Measurements from ENCODE around the gene CAMK1G.

CAMK1G gene

DNA sequence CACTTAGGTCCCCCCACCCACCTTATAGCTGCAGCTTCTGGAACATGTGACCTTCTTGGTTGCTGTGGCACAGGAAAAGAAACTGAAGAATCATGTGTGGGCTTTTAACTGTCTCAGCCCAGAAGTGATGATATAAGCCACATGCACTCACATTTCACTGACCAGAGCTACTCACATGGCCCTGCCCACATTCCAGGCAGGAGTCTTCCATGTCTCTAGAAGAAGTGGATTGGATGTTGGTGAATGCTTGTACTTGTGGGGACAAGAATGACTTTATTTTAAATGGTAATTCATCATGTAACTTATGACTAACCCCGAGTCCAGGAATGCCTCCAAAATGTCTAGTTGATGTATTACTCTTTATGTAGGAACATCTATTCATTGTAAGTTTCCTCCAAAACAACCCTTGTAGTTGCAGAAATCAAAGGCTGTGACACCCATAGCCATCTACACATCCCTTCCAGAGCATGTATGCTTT, 15.8 kb upstream of the CAMK1G start:
- no peaks in the 10 kb centered on the region for H3K9me3 ChIP-seq (ENCODE audit: control insufficient read depth in 1 of 2, low read length in 2 of 2)
- H3K4me1 ChIP-seq (ENCODE audit: control insufficient read depth in 1 of 2, insufficient read depth in 2 of 2, low read length in 2 of 2), result no peaks in the 10 kb centered on the region
- no peaks in the 10 kb centered on the region for H3K36me3 ChIP-seq (ENCODE audit: control insufficient read depth in 1 of 2, insufficient read depth in 2 of 2, low read length in 2 of 2)
- no peak overlapping the region for H3K27ac ChIP-seq (ENCODE audit: low read length)
- H3K4me3 ChIP-seq (ENCODE audit: low read depth in 1 of 2, low read length in 2 of 2), result no peak overlapping the region
- no peaks in the 10 kb centered on the region for H3K27me3 ChIP-seq (ENCODE audit: low read depth, low read length)

DNA sequence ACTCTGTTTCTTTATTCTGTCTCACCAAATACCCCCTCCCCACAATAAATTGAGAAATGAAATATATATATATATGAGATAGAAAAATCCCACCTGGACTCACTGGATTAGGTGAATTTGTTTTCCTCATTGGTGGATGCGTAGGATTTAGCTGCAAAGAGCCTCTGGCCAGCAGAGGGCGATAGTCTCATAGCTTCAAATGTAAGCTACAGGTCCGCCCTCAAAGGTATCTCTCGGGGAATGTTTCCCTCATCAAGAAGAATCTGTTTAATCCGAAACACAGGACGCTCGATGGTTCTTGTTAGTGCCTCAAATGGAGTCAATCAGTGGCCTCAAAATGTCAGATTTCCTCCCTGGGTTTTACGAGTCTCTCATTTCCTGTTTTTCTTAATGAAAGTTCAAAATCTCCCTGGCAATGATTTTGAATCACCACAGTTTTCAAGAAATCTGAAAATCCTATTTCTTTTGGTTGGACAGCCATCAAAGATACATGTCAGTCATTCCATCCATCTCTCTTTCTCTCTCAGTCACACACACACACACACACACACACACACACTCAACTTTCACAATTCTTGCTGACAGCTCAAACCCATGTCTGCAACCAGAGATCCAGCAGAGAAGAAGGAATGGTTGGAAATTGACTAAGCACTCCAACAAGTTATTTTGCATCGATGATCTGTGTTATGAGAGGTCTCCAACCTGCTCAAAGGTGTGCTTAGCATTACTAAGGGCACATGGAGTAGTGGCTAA, 13.9 kb upstream of the CAMK1G start:
- H3K27ac ChIP-seq (ENCODE audit: low read length), result no peak overlapping the region
- H3K9me3 ChIP-seq (ENCODE audit: control insufficient read depth in 1 of 2, low read length in 2 of 2), result no peaks in the 10 kb centered on the region
- H3K36me3 ChIP-seq (ENCODE audit: control insufficient read depth in 1 of 2, insufficient read depth in 2 of 2, low read length in 2 of 2), result no peaks in the 10 kb centered on the region
- H3K4me3 ChIP-seq (ENCODE audit: low read depth in 1 of 2, low read length in 2 of 2), result peak overlapping the region in 1 of 2 donors; percentile 32
- no peaks in the 10 kb centered on the region for H3K4me1 ChIP-seq (ENCODE audit: control insufficient read depth in 1 of 2, insufficient read depth in 2 of 2, low read length in 2 of 2)
- no peaks in the 10 kb centered on the region for H3K27me3 ChIP-seq (ENCODE audit: low read depth, low read length)

DNA sequence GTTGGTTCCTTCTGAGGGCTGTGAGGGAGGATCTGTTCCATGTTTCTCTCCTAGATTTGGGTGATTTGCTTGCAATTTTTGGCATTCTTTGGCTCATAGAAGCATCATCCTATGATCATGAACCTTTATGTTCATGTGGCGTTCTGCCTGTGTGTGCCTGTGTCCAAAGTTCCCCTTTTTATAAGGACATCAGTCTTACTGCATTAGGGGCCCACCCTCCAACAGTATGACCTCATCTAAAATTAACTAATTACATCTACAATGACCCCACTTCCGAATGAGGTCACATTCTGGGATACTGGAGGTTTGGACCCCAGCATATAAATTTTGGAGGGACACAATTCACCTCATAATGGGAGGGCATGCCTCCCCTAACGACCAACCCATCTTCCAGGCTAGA, 12.8 kb upstream of the CAMK1G start:
- H3K9me3 ChIP-seq (ENCODE audit: control insufficient read depth in 1 of 2, low read length in 2 of 2), result no peaks in the 10 kb centered on the region
- H3K27me3 ChIP-seq (ENCODE audit: low read depth, low read length), result no peaks in the 10 kb centered on the region
- H3K36me3 ChIP-seq (ENCODE audit: control insufficient read depth in 1 of 2, insufficient read depth in 2 of 2, low read length in 2 of 2), result no peaks in the 10 kb centered on the region
- no peak overlapping the region for H3K4me3 ChIP-seq (ENCODE audit: low read depth in 1 of 2, low read length in 2 of 2)
- no peak overlapping the region for H3K27ac ChIP-seq (ENCODE audit: low read length)
- H3K4me1 ChIP-seq (ENCODE audit: control insufficient read depth in 1 of 2, insufficient read depth in 2 of 2, low read length in 2 of 2), result no peaks in the 10 kb centered on the region

DNA sequence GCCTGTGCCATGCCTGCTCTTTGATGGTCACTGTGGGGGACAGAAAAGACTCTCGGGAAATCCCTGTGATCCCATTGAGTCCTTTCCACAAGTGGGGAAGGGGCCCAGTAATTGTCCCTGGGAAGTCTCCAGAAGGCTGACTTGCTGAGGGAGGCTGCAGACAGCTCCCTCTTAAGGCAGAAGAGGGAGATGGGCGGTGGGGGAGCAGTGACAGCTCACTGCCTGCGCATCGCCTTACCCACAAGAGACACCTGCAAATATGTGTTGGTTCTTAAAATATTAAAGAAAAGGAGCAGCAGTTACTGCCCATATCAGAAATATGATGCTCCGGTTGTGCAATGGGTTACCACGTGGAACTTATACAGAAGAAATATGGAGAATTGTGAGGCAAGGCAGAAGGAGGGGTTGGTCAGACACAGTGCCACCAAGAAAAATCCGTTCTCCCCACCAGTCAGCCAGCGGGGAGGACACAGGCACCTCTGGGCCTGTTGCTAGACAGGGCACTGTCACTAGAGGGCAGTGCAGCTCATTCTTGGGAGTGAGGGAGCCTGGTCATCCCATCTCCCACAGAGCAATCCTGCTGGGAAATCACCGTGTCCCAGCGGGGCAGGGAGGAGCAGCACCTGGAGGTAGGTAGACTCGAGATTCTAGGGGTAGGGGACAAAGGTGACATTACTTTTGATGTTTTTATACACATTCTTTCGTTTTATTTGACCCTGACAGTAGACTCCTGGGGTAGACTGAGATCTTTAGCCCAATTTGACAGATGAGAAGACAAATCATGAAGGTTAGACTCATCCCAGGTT, 6.9 kb upstream of the CAMK1G start:
- H3K9me3 ChIP-seq (ENCODE audit: control insufficient read depth in 1 of 2, low read length in 2 of 2), result no peaks in the 10 kb centered on the region

DNA sequence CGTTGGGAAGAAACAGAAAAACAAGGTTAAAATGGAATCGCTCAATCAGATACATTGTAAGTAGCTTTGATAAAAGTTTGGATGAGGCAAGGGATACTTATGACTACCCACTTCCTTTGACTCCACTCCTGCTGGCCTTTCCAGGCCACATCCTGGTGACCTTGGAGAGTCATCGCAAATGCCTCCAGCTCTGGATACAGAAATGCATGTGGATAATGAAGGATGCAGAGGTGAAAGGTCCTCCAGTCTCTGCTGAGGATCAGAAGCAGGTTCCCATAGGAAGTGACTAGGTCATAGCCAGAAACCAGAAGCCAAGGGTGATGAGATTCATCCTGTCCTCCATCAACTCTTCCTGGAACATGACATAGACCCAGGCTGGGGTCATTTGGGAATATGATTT, 6.2 kb upstream of the CAMK1G start:
- Histone ChIP-seq H3K36me3 (ENCODE audit: control insufficient read depth in 1 of 2, insufficient read depth in 2 of 2, low read length in 2 of 2) (no peaks in the 10 kb centered on the region), H3K27ac (ENCODE audit: low read length) (no peak overlapping the region), H3K4me3 (ENCODE audit: low read depth in 1 of 2, low read length in 2 of 2) (no peak overlapping the region), H3K9me3 (ENCODE audit: control insufficient read depth in 1 of 2, low read length in 2 of 2) (no peaks in the 10 kb centered on the region), H3K27me3 (ENCODE audit: low read depth, low read length) (no peaks in the 10 kb centered on the region), H3K4me1 (ENCODE audit: control insufficient read depth in 1 of 2, insufficient read depth in 2 of 2, low read length in 2 of 2) (no peaks in the 10 kb centered on the region)

More for the DNA sequence above, 6.9 kb upstream of the CAMK1G start:
- H3K4me1 ChIP-seq (ENCODE audit: control insufficient read depth in 1 of 2, insufficient read depth in 2 of 2, low read length in 2 of 2), result no peaks in the 10 kb centered on the region
- H3K36me3 ChIP-seq (ENCODE audit: control insufficient read depth in 1 of 2, insufficient read depth in 2 of 2, low read length in 2 of 2), result no peaks in the 10 kb centered on the region
- no peaks in the 10 kb centered on the region for H3K27me3 ChIP-seq (ENCODE audit: low read depth, low read length)
- no peak overlapping the region for H3K27ac ChIP-seq (ENCODE audit: low read length)
- H3K4me3 ChIP-seq (ENCODE audit: low read depth in 1 of 2, low read length in 2 of 2), result no peak overlapping the region

DNA sequence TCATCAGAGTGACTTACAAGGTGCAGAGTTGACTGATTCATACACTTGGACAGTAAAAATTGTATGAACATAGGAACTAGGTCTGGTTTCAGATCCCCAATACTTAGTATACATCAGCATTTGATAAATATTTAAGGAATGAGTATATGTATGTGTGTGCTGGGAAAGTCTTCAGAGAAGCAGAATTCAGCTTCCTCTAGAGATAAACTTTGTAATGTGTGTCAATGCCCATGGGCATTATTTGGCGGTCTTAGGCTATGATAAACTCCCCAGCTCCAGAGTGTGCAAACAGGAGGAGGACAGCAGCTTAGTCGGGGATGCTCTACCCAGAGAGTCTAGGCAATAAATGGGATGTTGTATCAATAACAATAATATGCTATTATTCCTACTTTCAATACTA, 2.9 kb upstream of the CAMK1G start:
- peaks cover 14% of the 10 kb centered on the region for H3K27me3 ChIP-seq (ENCODE audit: low read depth, low read length)
- H3K9me3 ChIP-seq (ENCODE audit: control insufficient read depth in 1 of 2, low read length in 2 of 2), result no peaks in the 10 kb centered on the region
- H3K4me3 ChIP-seq (ENCODE audit: low read depth in 1 of 2, low read length in 2 of 2), result no peak overlapping the region
- H3K27ac ChIP-seq (ENCODE audit: low read length), result no peak overlapping the region
- H3K4me1 ChIP-seq (ENCODE audit: control insufficient read depth in 1 of 2, insufficient read depth in 2 of 2, low read length in 2 of 2), result peaks cover 0 to 8% of the 10 kb centered on the region in 2 donors
- H3K36me3 ChIP-seq (ENCODE audit: control insufficient read depth in 1 of 2, insufficient read depth in 2 of 2, low read length in 2 of 2), result no peaks in the 10 kb centered on the region

DNA sequence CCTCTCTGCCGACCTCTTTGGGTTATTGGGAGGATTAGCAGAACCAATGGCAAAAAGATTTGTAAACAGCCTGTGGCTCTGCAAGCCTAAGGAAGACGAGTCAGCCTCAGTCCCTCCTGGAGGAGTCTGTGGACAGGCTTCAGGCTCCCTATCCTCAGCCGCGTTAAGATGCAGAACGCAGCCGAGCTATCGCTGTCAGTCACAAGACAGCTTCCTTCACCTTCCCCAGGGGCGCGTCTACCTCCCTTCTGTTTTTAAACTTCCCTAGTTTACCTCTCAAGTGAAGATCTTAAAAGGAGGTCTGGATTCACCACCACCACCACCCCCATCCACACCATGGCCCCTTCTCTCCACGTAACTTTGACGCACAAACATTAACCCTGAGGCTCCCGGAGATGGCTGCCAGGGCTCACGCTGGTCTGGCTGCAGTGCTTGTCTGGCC, 738 bp downstream of the CAMK1G start:
- H3K9me3 ChIP-seq (ENCODE audit: control insufficient read depth in 1 of 2, low read length in 2 of 2), result no peaks in the 10 kb centered on the region
- no peaks in the 10 kb centered on the region for H3K36me3 ChIP-seq (ENCODE audit: control insufficient read depth in 1 of 2, insufficient read depth in 2 of 2, low read length in 2 of 2)
- no peak overlapping the region for H3K4me3 ChIP-seq (ENCODE audit: low read depth in 1 of 2, low read length in 2 of 2)
- peaks cover 14% of the 10 kb centered on the region for H3K27me3 ChIP-seq (ENCODE audit: low read depth, low read length)
- peaks cover 0 to 14% of the 10 kb centered on the region in 2 donors for H3K4me1 ChIP-seq (ENCODE audit: control insufficient read depth in 1 of 2, insufficient read depth in 2 of 2, low read length in 2 of 2)
- no peak overlapping the region for H3K27ac ChIP-seq (ENCODE audit: low read length)

DNA sequence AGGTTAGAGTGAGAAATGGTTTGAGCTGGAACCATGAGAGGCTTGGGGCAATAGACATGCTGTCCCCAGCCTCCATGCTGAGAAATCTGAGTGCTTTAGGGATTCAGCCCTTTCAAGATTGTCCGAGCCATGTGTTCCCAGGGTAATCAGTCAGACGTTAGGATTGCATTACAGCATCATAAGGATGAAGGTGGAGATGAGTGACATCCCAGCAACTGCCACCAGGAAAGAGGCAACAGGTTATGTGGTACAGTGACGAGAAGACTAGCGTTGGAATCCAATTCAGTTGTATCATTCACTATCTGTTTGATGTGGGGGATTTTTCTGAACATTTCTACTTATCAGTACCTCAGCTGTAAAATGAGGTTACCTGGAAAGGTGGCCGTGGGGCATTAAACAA, 1.7 kb downstream of the CAMK1G start:
- Histone ChIP-seq H3K36me3 (ENCODE audit: control insufficient read depth in 1 of 2, insufficient read depth in 2 of 2, low read length in 2 of 2) (no peaks in the 10 kb centered on the region), H3K27me3 (ENCODE audit: low read depth, low read length) (peaks cover 14% of the 10 kb centered on the region), H3K4me3 (ENCODE audit: low read depth in 1 of 2, low read length in 2 of 2) (peak overlapping the region; percentile 7 to 38)

DNA sequence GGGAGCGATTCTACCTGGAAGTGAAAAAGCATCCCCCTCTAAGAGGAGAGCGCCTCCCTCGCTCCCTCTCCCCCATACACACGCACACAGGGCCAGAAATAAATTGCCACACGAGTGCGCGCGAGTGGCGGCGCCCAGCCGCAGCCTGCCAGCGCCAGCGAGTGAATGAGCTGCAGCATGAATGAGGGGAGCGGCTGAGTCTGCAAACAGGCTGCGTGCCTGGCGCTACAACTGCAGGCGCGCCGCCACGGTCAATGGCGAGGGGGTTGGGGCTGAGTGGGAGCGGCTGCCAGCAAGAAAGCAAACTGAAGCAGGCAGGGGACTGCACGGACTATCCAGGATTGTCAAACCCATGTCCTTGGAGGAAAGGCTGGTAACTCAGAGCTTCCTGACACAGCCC, 2.2 kb downstream of the CAMK1G start:
- Histone ChIP-seq H3K4me1 (ENCODE audit: control insufficient read depth in 1 of 2, insufficient read depth in 2 of 2, low read length in 2 of 2) (peaks cover 0 to 14% of the 10 kb centered on the region in 2 donors), H3K27ac (ENCODE audit: low read length) (no peak overlapping the region), H3K36me3 (ENCODE audit: control insufficient read depth in 1 of 2, insufficient read depth in 2 of 2, low read length in 2 of 2) (no peaks in the 10 kb centered on the region), H3K27me3 (ENCODE audit: low read depth, low read length) (peaks cover 14% of the 10 kb centered on the region), H3K9me3 (ENCODE audit: control insufficient read depth in 1 of 2, low read length in 2 of 2) (no peaks in the 10 kb centered on the region), H3K4me3 (ENCODE audit: low read depth in 1 of 2, low read length in 2 of 2) (peak overlapping the region; percentile 7 to 38)

More for the DNA sequence above, 1.7 kb downstream of the CAMK1G start:
- H3K27ac ChIP-seq (ENCODE audit: low read length), result no peak overlapping the region
- no peaks in the 10 kb centered on the region for H3K9me3 ChIP-seq (ENCODE audit: control insufficient read depth in 1 of 2, low read length in 2 of 2)
- peaks cover 0 to 14% of the 10 kb centered on the region in 2 donors for H3K4me1 ChIP-seq (ENCODE audit: control insufficient read depth in 1 of 2, insufficient read depth in 2 of 2, low read length in 2 of 2)

DNA sequence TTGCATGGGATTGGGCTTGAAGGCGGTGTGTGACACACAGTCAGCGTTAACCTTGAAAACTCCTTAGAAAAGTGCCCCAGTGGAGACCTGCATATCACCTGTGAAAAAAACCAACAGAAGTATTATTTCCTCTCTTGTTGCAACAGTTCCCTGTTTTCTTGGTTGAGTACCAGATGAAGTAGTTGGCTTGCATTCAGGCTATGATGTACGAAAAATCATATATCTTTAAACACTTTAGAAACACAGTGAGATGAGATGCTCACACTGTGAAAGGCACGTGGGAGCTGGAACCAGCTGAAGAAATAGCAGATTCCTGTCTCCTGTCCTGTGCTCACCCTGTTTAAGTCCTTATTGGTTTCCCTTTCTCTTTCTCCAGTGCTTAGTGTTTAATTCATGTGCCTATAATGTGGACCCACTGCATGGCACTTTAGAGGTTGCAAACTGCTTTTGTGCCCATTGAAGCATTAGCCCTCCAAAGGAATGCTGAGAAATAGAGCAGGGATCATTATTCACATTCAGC, 2.8 kb downstream of the CAMK1G start:
- Histone ChIP-seq H3K4me1 (ENCODE audit: control insufficient read depth in 1 of 2, insufficient read depth in 2 of 2, low read length in 2 of 2) (peaks cover 0 to 14% of the 10 kb centered on the region in 2 donors), H3K9me3 (ENCODE audit: control insufficient read depth in 1 of 2, low read length in 2 of 2) (no peaks in the 10 kb centered on the region), H3K27ac (ENCODE audit: low read length) (no peak overlapping the region), H3K27me3 (ENCODE audit: low read depth, low read length) (peaks cover 14% of the 10 kb centered on the region), H3K4me3 (ENCODE audit: low read depth in 1 of 2, low read length in 2 of 2) (no peak overlapping the region), H3K36me3 (ENCODE audit: control insufficient read depth in 1 of 2, insufficient read depth in 2 of 2, low read length in 2 of 2) (no peaks in the 10 kb centered on the region)

DNA sequence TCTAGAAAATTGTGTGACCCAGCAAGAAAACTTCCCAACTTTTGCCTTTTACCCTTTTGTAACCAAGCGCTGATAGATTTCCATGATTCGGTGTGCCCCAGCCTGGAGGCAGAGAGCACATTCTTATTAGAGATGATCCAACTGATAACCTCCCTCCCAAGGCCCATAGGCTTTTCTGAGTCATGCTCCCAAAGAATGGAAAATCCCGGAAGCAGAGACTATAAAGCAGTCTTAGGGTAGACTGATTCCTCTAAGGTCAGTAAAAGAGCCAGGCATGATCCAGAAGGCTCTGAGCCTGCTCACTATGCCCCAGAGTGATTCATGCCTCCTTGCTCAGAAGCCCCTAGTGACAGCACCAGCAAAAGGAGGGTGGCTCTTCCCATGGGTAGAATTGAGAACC, 4.3 kb downstream of the CAMK1G start:
- Histone ChIP-seq H3K4me1 (ENCODE audit: control insufficient read depth in 1 of 2, insufficient read depth in 2 of 2, low read length in 2 of 2) (peaks cover 0 to 14% of the 10 kb centered on the region in 2 donors), H3K27me3 (ENCODE audit: low read depth, low read length) (peaks cover 14% of the 10 kb centered on the region), H3K4me3 (ENCODE audit: low read depth in 1 of 2, low read length in 2 of 2) (no peak overlapping the region), H3K27ac (ENCODE audit: low read length) (no peak overlapping the region), H3K9me3 (ENCODE audit: control insufficient read depth in 1 of 2, low read length in 2 of 2) (no peaks in the 10 kb centered on the region), H3K36me3 (ENCODE audit: control insufficient read depth in 1 of 2, insufficient read depth in 2 of 2, low read length in 2 of 2) (no peaks in the 10 kb centered on the region)
